NCI-H128 (cell line): Measurements from ENCODE around the gene PRKG1.
"Not testable (repeated sequence)": the region's sequence is repeated elsewhere in the genome, so short reads cannot be mapped to it uniquely, and the experiment has no call there.

ENCODE experiments used
- DNase-seq: peaks from one replicate; lab custom pipeline; 2025; ENCODE audit not compliant: unreplicated experiment; lab: John Stamatoyannopoulos, UW

The PRKG1 gene

GRCh38 chr10:51313773-51314478 is 239.6 kb downstream of the PRKG1 start:
- DNase-seq = no peak

- no peak for DNase-seq
Observed at GRCh38 chr10:51314481-51314880, 240.2 kb downstream of the PRKG1 start.

GRCh38 chr10:51318399-51319172 is 244.3 kb downstream of the PRKG1 start:
- DNase-seq = no peak

GRCh38 chr10:51319173-51319435 is 244.8 kb downstream of the PRKG1 start:
- DNase-seq = no peak

- no peak for DNase-seq
Observed at GRCh38 chr10:51321300-51321699, 247.0 kb downstream of the PRKG1 start.

- no peak for DNase-seq
Observed at GRCh38 chr10:51321980-51322379, 247.7 kb downstream of the PRKG1 start.

- DNase-seq = no peak
Observed at GRCh38 chr10:51325649-51326048, 251.4 kb downstream of the PRKG1 start.

- no peak for DNase-seq
Observed at GRCh38 chr10:51326174-51326573, 251.9 kb downstream of the PRKG1 start.

GRCh38 chr10:51327432-51327831 is 253.1 kb downstream of the PRKG1 start:
- no peak for DNase-seq

- no peak for DNase-seq
Observed at GRCh38 chr10:51340366-51340765, 266.1 kb downstream of the PRKG1 start.

GRCh38 chr10:51340845-51341610 is 266.7 kb downstream of the PRKG1 start:
- no peak for DNase-seq

GRCh38 chr10:51341745-51342144 is 267.5 kb downstream of the PRKG1 start:
- not testable (repeated sequence) for DNase-seq

GRCh38 chr10:51342381-51342780 is 268.1 kb downstream of the PRKG1 start:
- no peak for DNase-seq

GRCh38 chr10:51343391-51343790 is 269.1 kb downstream of the PRKG1 start:
- no peak for DNase-seq

- DNase-seq = no peak
Observed at GRCh38 chr10:51344371-51344770, 270.1 kb downstream of the PRKG1 start.

GRCh38 chr10:51348622-51349021 is 274.3 kb downstream of the PRKG1 start:
- no peak for DNase-seq

- DNase-seq = no peak
Observed at GRCh38 chr10:51357170-51357569, 282.9 kb downstream of the PRKG1 start.

- no peak for DNase-seq
Observed at GRCh38 chr10:51358227-51358626, 283.9 kb downstream of the PRKG1 start.

GRCh38 chr10:51363415-51363814 is 289.1 kb downstream of the PRKG1 start:
- DNase-seq = no peak

GRCh38 chr10:51364674-51365073 is 290.4 kb downstream of the PRKG1 start:
- no peak for DNase-seq

GRCh38 chr10:51366044-51366443 is 291.8 kb downstream of the PRKG1 start:
- DNase-seq = no peak

GRCh38 chr10:51367127-51367526 is 292.8 kb downstream of the PRKG1 start:
- DNase-seq = no peak
